Activated CD8-positive, alpha-beta memory T cell treated with anti-CD3 and anti-CD28 coated beads for 1 hour (primary cell): ENCODE results near the gene HERC2.
"Not testable (repeated sequence)": the region's sequence is repeated elsewhere in the genome, so short reads cannot be mapped to it uniquely, and the experiment has no call there.

Experiments used
- DNase-seq, 2 donors: peaks; one replicate each; pipeline ENCODE4 v3.0.0-alpha.2; 2020; ENCODE audit warnings: low read depth in 1 of 2; ENCODE audit errors: extremely low read depth in 1 of 2

Gene HERC2

DNA sequence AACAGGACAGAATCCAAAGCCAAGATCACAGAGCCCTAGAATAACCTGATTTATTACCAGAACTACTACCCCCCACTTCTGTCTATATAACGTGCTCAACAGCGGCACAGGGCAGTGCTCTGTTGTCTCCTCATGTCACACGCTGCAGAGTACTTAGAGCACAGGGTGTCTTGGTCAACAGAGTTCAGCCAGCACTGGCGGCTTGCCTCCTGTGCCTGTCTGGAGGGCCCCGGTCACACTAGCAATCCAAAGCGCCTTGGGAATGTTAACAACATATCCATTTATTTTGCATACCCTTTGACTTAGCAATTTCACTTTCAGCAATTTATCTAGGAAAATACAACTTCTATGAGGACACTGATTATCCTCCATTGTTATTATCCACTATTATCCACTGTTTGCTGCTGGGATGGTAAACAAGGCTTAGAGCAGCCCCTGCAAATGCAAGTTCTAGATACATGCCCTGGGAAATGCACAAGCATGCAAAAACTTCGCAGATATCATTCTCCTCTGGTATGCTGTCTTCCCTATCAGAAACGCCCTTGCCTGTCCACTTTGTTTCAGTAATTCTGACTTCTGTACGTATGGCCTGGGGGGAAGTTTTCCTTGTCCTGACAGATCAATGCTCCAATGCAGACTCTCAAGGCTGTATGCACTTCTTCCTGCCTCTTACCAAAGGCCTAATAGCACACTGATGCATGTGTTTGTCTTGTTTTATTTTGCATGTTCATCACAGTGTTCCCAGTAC lies 136.7 kb downstream of the HERC2 start:
- DNase-seq: no peak

DNA sequence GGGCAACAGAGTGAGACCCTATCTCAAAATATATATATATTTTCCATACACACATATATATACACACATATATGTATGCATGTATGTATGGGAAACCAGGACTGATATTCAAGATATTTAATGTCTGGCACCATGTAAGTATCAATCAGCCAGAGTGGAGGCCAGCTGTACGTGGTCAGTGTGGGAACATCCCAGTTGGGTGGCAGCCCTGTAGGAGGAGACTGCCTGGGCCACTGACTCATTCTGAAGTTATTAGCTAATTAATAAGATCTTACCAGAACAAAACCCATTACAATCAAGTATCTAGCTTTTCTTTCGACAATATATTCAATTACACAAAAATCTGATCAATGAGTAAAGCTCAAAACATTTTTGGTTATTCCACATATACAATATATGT lies 137.8 kb downstream of the HERC2 start:
- no peak for DNase-seq

DNA sequence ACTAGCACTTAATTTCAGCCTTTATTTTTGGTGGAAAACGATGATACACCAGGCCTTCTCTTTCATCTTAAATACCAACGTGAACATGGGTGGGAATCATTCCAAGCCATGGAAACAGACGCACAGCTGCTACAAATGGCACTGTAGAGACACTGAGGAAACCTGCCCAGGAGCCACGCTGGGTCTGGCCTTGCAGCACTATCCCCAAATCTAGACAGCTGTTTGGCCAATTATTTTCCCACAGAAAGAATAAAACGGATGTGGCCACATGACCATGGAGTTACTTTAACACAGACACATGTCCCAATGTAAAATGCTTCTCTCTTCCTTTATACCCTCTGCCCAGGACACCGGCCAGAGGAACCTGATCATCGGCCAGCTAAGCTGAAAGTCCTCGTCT lies 139.2 kb downstream of the HERC2 start:
- no peak for DNase-seq

DNA sequence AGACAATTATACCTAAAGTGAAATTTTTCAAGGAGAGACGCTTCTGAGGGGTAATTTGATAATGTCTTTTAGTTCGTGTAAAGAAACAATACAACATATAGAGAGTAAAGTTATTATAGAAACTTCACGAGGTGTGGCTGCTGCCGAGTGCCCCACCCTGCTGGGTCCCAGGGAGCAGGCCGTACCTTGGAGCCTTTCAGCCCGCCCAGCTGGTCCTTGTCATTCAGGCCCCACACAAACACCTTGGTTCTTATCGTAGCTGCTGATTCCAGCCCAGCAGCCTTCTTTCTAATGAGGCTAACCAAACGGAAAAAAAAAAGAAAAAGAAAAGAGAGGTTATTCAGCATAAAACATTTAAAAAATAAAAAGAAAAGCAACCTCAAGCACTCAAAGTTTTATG lies 139.8 kb downstream of the HERC2 start:
- no peak for DNase-seq

DNA sequence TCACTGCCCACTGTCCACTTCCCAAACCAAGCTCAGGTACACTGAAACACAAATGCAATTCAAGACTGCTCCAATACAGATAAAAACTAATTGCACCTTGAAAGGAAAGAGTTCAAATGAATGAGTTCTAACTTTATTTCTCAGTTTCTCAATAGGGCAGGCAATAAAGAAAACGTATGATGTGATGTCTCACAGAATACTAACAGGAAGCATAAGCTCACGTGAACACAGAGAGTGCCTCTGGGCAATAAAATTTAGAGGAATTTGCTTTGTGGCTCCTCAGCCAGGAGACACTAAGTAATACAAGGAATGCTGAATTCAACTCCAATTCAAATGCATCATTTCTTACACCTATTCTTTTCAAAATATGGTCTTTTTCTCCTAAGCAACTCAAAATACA lies 140.6 kb downstream of the HERC2 start:
- DNase-seq: no peak

DNA sequence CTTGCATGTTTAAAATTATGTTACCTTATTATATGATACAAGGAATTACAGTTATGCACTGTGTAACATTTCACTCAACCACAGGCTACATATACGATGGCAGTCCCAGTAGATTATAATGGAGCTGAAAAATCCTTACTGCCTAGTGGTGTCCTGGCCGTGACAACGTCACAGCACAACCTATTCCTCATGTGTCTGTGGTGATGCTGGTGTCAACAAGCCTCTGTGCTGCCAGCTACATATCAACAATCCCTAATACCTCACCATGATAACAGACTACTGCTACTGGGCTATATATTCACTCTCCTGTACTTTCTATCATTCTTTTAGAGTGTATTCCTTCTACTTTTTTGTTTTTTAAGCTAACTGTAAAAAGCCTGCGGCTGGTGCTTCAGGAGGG lies 142.7 kb downstream of the HERC2 start:
- DNase-seq: no peak

DNA sequence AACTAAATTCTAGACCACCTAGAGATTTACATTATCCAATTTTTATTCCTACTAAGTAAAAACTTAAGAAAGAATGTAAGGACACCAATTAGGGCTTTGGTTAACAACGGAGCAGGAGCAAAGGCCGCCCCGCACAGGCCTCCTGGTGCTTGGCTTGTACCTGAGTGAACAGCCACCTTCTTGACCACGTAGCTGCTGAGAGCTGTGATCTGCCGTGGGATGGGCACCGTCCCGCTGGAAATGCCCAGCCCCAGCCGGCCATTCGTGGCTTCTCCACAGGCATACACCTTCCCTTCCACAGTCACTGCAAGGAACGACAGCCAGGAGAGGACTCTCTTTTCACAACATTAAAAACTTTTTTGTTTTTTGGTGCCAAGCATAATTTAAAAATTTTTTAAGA lies 143.3 kb downstream of the HERC2 start:
- no peak for DNase-seq

DNA sequence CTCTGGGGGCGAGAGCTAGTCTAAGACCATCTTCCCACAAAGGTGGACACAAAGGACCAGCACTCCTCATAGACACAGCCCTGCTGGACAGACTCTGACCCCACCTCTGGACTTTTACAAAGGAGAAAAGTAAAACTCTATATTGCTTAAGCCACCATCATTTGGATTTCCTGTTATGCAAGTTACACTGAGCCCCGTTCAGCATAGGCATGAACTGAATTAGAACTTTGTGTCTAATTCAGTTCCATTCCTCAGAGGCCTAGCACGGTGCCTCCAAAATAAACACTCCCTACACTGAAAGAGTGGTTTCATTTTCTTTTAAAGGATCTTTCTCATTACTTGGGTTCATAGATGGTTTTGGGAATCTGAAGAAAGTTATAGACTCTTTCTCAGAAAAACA lies 143.7 kb downstream of the HERC2 start:
- DNase-seq: no peak

DNA sequence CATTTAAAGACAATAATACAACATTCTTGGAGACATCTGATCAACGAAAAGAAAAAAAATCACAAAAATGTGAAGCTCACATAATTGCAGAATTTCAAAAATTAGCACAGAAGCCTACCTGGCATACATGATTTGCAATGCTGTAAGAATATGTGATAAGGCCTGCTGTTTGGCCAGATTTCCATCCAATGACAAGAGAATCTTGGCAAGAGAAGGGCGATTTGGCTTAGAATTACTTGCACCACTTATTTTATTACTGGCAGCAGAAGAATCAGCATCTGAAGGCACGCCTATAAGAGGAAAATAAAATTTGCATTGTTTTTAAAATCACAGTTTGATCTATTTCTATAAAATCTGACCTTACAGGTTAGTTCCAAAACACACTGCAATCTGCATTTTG lies 152.6 kb downstream of the HERC2 start:
- no peak for DNase-seq

DNA sequence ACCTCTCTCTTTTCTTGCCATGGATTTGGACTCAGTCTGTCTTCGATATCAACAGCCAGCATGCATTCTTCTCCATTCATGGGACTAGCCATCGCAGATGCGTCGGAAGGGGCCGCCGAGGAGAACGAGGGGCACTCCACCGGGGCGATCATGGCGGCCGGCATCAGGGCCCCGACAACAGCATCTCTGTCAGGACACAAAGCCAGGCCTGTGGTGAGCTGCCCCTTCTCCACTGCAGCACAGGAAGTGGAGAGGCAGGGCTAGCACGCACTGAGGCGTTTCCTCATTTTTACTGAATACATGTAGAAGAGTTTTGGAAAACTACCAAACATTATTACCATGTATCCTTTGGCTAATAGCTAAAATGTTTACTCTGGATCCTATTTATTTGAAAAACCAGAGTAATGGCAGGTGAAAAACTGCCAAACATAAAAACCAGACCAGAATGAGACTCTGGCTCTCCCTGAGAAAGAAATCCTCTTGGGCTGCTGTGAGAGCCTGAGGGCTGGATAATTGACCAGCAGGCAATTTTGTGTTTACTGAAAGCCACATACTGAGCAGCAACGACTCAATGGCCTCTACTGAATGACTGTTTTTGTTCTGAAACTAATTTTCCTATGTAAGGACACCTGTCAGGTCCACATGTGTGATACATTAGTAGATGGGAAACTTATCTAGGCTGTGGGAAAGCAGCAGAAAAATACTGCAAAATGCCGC lies 153.4 kb downstream of the HERC2 start:
- DNase-seq: not testable (repeated sequence)

DNA sequence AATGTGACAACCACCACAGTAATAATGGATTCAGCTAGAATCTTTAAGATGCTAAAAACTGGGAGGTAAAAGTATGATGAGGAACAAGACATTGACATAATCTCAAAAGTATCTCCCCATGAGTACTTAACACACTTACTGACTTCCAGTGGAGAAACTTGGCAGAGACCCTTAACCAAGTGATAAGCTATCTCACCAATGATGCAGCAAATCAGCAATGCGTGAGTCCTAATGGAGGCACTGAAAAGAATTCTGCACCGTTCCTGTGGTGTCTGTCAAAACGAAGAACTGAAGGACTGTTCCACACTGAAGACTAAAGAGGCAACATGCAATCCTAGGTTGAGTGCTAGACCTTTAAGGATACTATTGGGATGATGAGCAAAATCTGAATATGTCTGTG lies 154.9 kb downstream of the HERC2 start:
- DNase-seq: no peak

DNA sequence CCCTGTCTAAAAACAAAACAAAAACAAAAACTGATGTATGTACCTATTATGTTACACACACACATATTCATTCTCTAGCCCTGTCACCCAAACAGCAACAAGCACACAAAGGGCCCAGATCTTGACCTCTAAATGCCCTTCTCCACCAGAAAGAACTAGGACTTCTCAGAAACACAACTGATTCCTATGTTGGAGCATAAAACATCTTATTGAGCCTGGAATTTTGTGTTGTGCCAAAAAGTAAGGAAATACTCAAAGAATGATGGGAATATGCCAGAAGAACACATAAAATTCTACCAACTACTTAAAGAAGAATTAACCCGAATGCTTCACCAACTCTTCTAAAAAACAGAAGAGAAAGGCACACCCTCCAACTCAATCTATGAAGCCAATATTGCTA lies 156.2 kb downstream of the HERC2 start:
- no peak for DNase-seq

DNA sequence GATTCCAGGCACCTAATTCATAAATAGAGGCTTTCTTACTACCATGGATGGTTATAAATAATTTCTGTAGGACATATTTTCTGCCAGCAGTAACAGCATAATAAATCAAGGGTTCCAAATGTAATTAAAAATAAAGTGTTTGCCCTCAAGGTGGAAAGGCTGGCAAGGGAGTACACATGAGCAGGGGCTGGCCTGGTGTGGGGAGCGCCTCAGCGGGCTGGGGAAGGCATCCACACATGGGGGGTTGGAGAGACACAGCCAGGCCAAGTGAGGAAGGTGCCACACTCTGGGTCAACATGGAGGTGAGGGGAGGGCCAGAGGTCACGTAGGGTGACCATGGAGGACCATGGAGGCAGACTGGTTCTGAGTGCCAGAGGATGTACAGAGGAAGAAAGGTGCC lies 157.1 kb downstream of the HERC2 start:
- DNase-seq: no peak

DNA sequence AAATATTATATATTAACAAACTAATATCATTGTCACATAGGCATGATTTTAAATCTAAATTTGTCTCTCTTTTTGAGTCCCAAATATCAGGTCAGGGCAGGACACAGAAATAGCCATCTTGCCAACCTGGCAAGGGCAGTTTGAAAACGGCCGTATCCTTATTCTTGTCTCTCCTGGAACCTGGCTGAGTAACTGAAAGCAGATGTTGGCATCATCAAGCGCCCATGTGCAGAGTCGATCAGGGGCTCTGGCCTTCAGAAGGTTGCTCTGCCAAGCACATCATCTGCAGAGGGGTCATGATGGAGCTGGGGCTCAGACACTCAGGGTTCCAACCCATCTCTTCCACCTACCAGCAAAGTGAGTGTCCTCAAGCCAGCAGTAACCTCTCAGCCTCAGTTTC lies 167.7 kb downstream of the HERC2 start:
- no peak for DNase-seq

DNA sequence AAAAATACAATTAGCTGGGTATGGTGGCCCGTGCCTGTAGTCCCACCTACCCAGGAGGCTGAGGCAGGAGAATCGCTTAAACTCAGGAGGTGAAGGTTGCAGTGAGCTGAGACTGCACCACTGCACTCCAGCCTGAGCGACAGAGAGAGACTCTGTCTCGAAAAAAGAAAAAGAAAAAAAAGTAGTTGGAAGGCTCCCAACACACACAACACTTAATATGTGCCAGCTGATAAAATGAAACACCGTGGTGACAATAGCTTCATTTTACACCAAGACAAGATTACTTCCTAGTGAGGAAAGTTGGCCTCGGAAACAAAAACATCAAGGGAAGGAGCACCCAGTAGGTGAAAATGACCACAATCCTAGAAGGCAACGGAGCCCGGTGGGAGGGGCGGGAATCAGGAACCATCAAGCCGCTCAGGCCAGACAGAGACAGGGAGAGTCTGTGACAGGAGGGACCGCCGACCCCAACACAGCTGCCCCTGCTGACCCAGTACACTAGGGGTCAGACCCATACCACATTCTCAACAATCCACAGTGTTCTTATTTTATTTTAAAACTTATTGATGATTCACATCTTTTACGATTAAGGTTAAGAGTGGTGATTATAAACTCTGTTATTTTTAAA lies 168.4 kb downstream of the HERC2 start:
- DNase-seq: no peak

DNA sequence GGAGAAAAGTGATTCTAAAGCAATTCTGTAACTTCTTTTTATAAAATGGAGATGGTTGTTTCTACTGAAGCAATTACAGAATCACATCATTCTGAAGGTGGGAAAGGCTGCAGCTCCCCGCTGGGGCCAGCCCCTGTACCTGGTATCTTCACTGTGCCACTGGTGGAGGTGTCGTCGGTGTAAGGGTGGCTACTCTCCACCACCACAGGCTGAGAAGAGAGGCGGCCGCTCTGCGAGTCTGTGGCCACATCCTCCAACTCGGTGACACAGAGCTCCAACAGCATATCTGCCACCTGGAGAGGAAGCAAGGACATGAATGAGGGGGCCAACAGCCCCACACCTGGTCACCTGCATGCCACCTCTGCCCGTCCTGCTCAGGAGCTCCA lies 169.4 kb downstream of the HERC2 start:
- DNase-seq: not testable (repeated sequence)

DNA sequence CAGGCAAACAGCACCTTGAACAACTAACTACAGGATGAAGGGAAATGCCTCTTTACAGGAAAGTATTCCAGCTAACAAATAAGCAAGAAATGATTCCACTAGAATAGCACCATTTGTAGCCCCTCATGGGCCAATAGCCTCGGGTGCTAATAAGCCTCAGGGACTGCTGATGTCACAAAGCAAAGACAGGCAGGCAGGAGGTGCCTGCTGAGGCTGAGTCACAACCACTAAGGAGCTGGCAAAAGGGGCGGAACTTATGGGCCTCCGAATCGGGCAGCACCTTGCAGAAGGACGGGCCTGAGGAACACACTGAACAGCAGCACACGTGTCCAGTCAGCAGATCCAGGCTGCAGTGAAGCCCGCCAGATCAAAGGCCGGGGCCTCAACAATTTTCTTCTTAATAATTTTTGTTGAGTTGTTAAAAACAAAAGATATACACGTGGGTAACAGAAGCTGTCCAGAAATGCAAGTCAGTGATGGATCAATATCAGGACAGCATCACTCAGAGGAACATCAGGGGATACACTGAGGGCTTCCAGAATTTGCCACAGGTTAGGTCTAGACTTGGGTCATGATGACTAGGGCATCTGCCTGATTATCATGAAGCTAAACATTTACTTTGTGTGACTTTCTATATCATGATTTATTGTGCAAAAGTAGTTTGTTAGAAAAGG lies 170.0 kb downstream of the HERC2 start:
- not testable (repeated sequence) for DNase-seq

DNA sequence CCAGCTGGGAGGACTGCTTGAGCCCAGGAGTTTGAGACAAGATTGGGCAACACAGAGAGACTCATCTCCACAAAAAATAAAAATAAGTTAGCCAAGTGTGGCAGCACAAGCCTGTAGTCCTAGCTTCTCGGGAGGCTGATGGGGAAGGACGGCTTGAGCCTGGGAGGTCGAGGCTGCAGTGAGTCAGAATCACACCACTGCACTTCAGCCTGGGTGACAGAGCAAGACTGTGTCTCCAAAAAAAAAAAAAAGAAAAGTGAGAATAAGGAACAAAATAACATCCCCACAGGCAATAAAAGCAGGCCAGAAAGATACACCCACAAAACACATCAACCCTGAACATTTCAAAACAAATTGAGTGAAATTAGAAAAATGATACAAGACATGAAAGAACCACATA lies 174.2 kb downstream of the HERC2 start:
- DNase-seq: no peak

DNA sequence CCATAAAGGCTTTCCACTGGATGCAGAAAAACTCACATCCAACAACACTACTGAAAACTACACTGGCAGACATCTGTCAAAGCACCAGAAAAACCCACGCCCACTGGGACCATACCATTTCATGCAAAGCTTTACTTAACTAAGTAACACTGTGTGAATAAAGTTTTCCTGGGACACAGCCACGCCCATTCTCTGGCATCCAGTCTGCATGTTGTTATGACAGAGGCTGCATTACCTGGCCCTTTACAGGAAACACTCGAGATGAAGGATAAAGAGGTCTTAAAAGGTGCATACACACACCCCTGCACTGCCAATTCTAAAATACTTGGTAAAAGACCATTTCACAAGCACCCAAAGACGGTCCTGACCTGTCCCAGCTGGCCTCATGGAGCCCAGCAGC lies 176.6 kb downstream of the HERC2 start:
- DNase-seq: not testable (repeated sequence)

DNA sequence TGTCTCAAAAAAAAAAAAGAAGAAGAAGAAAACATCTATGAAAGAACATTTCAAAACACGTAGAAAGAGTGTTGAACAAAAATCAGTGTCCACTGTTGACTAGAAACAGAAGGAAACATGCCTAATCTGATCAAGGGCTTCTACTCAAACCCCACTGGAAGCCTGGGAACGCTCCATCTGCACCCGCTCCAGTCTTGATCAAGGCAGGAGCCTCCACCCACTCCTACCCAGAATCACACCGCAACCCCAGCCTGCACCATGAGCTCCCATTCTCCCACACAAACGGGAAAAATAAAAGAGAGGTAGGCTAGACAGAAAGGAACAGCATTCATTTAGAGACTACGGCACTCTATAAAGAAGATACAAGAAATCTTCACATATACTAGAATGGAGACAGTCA lies 181.9 kb downstream of the HERC2 start:
- no peak for DNase-seq

DNA sequence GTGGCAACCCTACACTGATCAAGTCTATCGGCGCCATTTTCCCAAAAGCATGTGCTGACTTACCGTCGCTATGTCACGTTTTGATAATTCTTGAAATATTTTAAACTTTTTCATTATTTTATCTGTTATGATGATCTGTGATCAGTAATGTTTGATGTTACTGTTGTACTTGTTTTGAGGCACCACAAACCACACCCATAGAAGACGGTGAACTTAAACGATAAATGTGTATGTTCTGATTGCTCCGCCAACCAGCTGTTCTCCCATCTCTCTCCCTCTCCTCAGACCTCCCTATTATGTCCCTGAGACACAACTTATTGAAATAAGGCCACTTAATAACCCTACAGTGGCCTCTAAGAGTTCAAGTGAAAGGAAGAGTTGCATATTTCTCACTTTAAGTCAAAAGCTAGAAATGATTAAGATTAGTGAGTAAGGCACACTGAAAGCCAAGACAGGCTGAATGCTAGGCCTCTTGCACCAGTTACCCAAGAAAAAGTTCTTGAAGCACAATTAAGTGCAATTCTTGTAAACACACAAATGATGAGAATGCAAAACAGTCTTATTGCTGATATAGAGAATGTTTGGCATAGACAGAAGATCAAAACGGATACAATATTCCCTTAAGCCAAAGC lies 184.5 kb downstream of the HERC2 start:
- not testable (repeated sequence) for DNase-seq
